ENCODE results near the gene GRP. TPM values are rescaled to one million over a fixed set of nuclear protein-coding genes. Genes with fewer than 3 reads are reported as not detected.

Gene GRP
- not detected in 5 replicates for total RNA-seq (2022; extraction: Qiagen RNA extraction; ENCODE audit: low read depth)

DNA sequence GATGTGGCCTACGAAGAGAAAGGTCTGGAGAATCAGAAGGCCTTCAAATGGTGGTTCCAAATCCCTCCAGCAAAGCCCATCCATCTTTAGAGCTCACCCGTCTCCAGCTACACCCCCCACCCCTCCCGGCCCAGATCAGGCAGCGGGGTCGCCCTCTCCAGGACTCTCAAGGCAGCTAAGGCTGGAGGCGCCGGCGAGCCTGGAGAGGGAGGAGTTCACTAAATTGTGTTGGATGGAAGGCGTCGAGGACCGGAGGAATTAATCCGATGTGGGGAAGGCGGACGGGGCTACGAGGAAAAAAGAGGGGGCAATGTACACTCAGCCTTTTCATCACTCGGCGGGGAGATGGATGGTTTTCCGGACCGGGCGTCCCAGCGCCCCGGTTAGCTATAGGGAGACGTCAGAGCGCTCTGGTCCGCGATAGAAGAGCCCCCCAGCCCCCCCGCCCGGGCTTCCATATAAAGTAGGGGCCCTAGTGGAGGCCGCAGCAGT is at the start of gene GRP:
Gene GRP, plus strand, starts transcription at position 487 of the 492 bp plus-strand sequence. CDS start 108 bp downstream, outside the sequence.

GRCh38 chr18:59272891-59273758 is 53.2 kb downstream of the GRP start, which contains the start of gene RAX:
TSS of gene RAX (minus strand) at chr18:59273454. CDS start at chr18:59273206, 248 bp downstream.

Other genes with a start within 250 kb of the GRP start
- gene SEC11C, start 80.3 kb upstream of the GRP start, total RNA-seq (2022; extraction: Qiagen RNA extraction; ENCODE audit: low read depth) = 53.1 to 67.2 TPM (median 59.3 TPM) in 5 replicates
- gene RAX, start 53.3 kb downstream of the GRP start, total RNA-seq (2022; extraction: Qiagen RNA extraction; ENCODE audit: low read depth) = not detected in 5 replicates
- gene CPLX4, start 98.5 kb downstream of the GRP start, total RNA-seq (2022; extraction: Qiagen RNA extraction; ENCODE audit: low read depth) = not detected in 5 replicates
- gene LMAN1, start 139.1 kb downstream of the GRP start, total RNA-seq (2022; extraction: Qiagen RNA extraction; ENCODE audit: low read depth) = 29.0 to 43.2 TPM (median 38.0 TPM) in 5 replicates

Data from A549 treated with DMSO at 1 μM for 4 hours (cell line).